ENCODE measurements around the gene KCNQ5.

Gene KCNQ5

GRCh38 chr6:72930556-72931132, 308.8 kb downstream of the KCNQ5 start:
- DNase-seq: no peak

- no peak for DNase-seq
Observed at GRCh38 chr6:72931325-72931887, 309.5 kb downstream of the KCNQ5 start.

- no peak for DNase-seq
Observed at GRCh38 chr6:72933233-72933632, 311.4 kb downstream of the KCNQ5 start.

- DNase-seq: no peak
Observed at GRCh38 chr6:72936766-72937559, 315.1 kb downstream of the KCNQ5 start.

GRCh38 chr6:72938104-72938503, 316.2 kb downstream of the KCNQ5 start:
- DNase-seq: no peak

- no peak for DNase-seq
Observed at GRCh38 chr6:72939004-72939403, 317.1 kb downstream of the KCNQ5 start.

GRCh38 chr6:72940265-72940664, 318.4 kb downstream of the KCNQ5 start:
- DNase-seq: no peak

- DNase-seq: no peak
Observed at GRCh38 chr6:72941263-72941662, 319.4 kb downstream of the KCNQ5 start.

- DNase-seq: no peak
Observed at GRCh38 chr6:72941751-72942150, 319.9 kb downstream of the KCNQ5 start.

GRCh38 chr6:72943699-72944098, 321.8 kb downstream of the KCNQ5 start:
- DNase-seq: no peak

GRCh38 chr6:72944660-72945059, 322.8 kb downstream of the KCNQ5 start:
- no peak for DNase-seq

GRCh38 chr6:72946774-72947173, 324.9 kb downstream of the KCNQ5 start:
- no peak for DNase-seq

GRCh38 chr6:72947534-72947933, 325.7 kb downstream of the KCNQ5 start:
- DNase-seq: no peak

- DNase-seq: no peak
Observed at GRCh38 chr6:72948153-72948552, 326.3 kb downstream of the KCNQ5 start.

- no peak for DNase-seq
Observed at GRCh38 chr6:72950114-72950860, 328.4 kb downstream of the KCNQ5 start.

- DNase-seq: no peak
Observed at GRCh38 chr6:72952808-72953630, 331.2 kb downstream of the KCNQ5 start.

GRCh38 chr6:72953971-72954381, 332.1 kb downstream of the KCNQ5 start:
- no peak for DNase-seq

GRCh38 chr6:72954716-72955115, 332.9 kb downstream of the KCNQ5 start:
- no peak for DNase-seq

- no peak for DNase-seq
Observed at GRCh38 chr6:72955666-72956065, 333.8 kb downstream of the KCNQ5 start.

GRCh38 chr6:72956272-72956671, 334.4 kb downstream of the KCNQ5 start:
- no peak for DNase-seq

- no peak for DNase-seq
Observed at GRCh38 chr6:72959821-72960220, 338.0 kb downstream of the KCNQ5 start.

- no peak for DNase-seq
Observed at GRCh38 chr6:72963946-72964345, 342.1 kb downstream of the KCNQ5 start.

All from RPMI8226 (cell line).